Activated T-cell treated with anti-CD3 and anti-CD28 coated beads for 48 hours (primary cell): Measurements from ENCODE around the gene SLAMF9.

ENCODE experiments used
- DNase-seq: peaks from one replicate; pipeline ENCODE4 v3.0.0-alpha.2; 2020; ENCODE audit warnings: low read depth

Gene SLAMF9

GRCh38 chr1:159953536-159954515 is at the start of gene SLAMF9:
Gene SLAMF9, minus strand, starts transcription at chr1:159954237. Its CDS starts 100 bp downstream, at chr1:159954137.
- no peak for DNase-seq

- DNase-seq = no peak
Measured at GRCh38 chr1:160001440-160001839, 47.4 kb upstream of the SLAMF9 start.

GRCh38 chr1:159999204-159999603 is 45.2 kb upstream of the SLAMF9 start:
- no peak for DNase-seq

DNA sequence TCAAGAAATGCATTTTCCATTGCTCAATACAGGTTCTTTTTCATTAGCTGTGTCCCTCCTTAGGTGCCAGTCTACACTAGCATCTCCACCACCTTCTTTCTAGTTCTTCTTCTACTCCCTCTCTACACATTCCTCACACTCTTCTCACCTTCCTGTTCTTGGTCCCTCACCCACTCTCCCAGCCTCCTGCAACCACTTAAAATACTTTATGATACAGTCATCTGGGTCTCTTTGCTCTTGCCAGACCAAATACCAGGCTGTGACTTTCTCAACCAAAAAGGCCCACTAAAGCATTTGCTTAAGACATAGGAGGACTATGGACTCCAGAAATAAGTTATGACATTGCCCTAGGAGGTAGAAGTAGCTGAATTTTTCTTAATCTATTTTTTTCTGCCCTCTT is 42.6 kb upstream of the SLAMF9 start:
- no peak for DNase-seq

DNA sequence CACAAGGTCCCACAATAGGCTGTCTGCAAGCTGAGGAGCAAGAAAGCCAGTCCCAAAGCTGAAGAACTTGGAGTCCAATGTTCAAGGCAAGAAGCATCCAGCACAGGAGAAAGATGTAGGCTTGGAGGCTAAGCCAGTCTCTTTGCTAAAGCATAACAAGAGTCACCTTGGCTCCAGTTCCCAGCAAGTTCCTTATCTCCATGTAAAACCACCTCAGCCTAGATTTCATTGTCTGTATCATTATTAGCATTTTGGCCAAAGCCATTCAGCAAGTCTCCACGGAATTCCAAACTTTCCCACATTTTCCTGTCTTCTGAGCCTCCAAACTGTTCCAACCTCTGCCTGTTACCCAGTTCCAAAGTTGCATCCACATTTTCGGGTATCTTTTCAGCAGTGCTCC is 40.9 kb upstream of the SLAMF9 start:
- DNase-seq = no peak

DNA sequence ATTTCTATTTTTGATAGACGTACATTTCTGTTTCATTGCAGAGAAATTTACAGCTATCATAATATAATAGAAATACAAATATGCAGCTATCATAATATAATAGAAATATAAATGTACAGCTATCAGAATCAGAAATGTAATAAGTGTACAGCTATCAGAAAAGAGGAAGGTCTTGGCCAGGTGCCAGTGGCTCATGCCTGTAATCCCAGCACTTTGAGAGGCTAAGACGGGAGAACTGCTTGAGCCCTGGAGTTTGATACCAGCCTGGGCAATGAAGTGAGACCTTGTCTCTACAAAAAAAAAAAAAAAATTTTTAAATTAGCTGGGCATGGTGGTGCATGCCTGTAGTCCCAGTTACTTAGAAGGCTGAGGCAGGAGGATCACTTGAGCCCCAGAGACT is 39.9 kb upstream of the SLAMF9 start:
- DNase-seq = no peak

DNA sequence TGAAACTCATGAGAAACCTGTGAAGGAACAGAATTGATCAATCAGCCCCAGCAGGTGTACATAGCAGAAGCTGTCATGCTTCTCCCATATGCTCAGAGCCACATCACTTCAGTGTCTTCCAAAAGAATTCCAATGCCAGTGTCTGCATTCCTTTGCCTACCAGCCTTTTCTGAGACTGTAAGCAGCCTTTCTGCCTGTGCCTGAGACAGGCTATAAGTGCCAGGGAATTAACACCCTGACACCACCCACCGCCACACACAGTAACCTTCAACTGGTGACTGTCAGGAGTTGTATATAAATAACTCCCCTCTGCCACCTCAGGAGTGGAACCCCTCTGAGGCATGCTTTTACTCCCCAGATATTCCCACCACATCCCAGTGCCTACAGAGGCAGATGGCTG is 38.1 kb upstream of the SLAMF9 start:
- no peak for DNase-seq

- no peak for DNase-seq
Measured at GRCh38 chr1:159991513-159991912, 37.5 kb upstream of the SLAMF9 start.

DNA sequence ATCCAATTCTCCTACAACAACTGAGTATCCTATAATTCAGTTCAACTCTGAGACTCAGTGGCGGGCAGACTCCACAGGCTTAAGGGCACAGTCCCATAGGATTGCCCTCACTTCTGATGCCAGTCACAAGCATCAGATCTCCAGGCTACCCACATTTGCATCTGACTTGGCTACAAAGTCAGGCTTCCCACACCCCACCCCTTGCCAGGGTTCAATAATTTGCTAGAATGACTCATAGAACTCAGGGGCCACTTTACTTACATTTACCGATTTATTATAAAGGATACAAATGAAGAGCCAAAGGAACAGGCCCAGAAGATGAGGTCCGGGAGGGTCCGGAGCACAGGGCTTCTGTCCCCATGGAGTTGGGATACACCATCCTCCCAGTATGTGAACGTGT is 36.0 kb upstream of the SLAMF9 start:
- DNase-seq = no peak

GRCh38 chr1:159989581-159989980 is 35.5 kb upstream of the SLAMF9 start:
- DNase-seq = no peak

- no peak for DNase-seq
Measured at GRCh38 chr1:159988006-159988405, 34.0 kb upstream of the SLAMF9 start.

- DNase-seq = no peak
Measured at GRCh38 chr1:159987186-159987585, 33.1 kb upstream of the SLAMF9 start.

GRCh38 chr1:159986531-159986930 is 32.5 kb upstream of the SLAMF9 start:
- DNase-seq = no peak

DNA sequence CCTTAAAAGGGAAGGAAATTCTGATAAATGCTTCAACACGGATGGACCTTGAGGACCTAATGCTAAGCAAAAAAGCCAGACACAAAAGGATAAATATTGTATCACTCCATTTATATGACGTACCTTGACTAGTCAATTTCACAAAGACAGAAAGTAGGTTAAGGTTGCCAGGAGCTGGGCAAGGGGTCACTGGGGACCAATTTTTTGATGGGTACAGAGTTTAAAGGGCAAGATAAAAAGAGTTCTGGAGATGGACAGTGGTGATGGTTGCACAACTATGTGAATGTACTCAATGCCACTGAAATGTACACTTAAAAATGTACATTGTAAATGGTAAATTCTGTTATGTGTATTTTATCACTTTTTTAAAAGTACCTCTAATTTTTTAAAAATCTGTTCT is 32.1 kb upstream of the SLAMF9 start:
- DNase-seq = no peak

DNA sequence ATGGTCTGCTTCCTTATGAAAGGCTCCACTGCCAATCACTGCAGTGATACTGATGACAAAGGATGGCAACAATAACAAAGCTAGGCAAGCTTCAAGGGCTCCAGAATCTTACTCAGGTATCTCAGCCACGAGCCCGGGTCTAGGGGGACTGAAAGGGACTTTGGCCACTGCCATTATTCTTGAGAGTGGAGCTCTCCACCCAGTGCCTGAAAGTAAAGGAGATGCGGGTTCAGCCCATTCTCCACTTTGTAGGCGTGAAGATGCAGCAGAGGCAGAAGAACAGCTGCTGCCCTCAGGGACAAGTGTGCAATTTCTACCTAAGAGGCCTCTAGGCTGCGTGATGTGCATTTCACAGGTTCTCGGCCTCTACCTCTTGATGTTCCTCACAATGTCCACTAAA is 31.4 kb upstream of the SLAMF9 start:
- DNase-seq = no peak

- no peak for DNase-seq
Measured at GRCh38 chr1:159983681-159984080, 29.6 kb upstream of the SLAMF9 start.

GRCh38 chr1:159982280-159982679 is 28.2 kb upstream of the SLAMF9 start:
- no peak for DNase-seq

DNA sequence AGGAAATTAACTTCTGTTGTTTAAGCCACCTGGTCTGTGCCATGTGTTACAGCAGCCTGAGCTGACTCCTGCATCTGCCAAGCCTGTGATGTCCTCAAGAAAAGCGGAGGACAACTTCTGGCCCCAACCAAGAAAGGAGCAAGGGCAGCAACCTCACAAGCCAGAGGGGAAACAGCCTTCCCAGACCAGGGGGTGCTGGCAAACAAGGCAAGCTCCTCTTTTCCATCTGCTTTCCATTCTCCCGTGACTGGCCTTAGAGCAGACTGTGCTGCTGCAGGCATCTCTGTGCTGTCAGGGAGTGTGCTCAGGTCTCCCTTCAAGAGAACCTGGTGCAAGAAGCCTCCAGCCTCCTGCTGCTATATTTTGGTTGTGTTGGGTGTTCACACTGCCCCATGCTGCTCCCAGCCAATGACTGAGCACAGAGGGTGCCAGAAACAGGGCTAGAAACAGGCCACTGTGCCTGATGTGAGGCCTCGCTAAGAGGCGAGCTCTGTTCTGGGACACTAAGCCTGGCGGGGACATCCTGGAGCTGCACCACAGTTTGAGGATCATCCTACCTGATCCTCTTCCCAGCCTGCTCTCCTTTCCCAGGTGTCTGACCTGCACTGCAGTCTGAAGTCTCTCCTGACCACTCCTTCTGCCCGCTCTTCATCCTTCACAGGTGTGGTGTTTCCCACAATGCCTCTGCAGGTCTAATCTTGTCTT is 27.5 kb upstream of the SLAMF9 start:
- DNase-seq = no peak

DNA sequence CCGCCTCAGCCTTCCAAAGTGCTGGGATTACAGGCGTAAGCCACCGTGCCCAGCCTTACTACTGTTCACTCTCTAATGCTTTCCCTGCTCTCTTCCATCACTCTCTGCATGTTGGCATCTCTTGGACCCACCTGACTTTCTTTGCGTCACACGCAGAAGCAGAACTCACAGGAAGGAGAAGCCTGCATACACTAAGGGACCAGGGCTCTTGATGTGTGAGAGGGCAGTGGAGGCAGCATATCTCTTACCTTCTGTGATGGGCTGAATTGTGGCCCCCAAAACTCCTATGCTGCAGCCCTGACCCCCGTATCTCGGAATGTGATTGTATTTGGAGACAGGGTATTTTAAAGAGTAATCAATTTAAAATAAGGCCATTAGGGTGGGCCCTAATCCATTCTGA is 26.7 kb upstream of the SLAMF9 start:
- no peak for DNase-seq

GRCh38 chr1:159980076-159980475 is 26.0 kb upstream of the SLAMF9 start:
- no peak for DNase-seq

DNA sequence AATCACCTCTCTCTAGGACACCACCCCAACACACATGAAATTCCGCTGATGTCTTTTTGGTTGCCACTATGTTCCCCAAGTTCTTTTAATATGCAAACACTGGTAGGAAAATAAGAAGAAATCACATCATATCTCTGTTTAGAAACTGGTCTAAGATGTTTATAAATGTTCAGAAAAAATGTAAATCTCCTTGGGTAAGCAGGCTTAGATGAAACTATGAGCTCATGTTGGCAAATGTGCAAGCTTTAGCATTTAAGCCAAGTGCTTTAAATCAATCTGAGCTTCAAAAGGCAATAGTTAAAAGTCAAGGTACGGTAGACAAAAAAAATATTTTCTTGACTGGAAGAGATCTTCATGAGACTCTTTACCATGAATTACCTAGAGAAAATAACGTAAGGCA is 25.2 kb upstream of the SLAMF9 start:
- no peak for DNase-seq

DNA sequence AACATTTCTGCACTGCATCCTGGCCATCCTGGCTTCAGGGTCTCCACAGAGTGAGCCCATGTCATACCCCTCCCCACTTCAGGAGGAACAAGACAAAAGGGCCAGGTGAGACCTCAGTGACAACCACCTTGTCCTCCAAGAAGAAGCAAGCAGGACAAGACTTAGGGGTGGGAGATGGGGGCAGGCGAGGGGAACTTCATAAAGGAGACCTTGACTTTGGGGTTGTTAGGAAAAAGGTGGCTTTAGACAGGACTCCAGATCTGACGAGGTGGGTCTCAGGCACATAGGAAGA is 24.0 kb upstream of the SLAMF9 start:
- no peak for DNase-seq

GRCh38 chr1:159977364-159978106 is 23.5 kb upstream of the SLAMF9 start:
- no peak for DNase-seq
